Liver (tissue), 3 donors: ENCODE data around the gene PRMT5.

ENCODE experiments used
- EGR1 ChIP-seq, 2 donors: IDR thresholded peaks; 2 replicates each; pipeline ENCODE4 v1.6.1; 2016 to 2018; ENCODE audit warnings: antibody characterized with exemption in 2 of 2, low read depth in 2 of 2
- FOXA1 ChIP-seq: IDR thresholded peaks from 2 replicates; pipeline ENCODE4 v1.6.1; 2016; ENCODE audit warnings: antibody characterized with exemption
- GABPA ChIP-seq, 2 donors: IDR thresholded peaks in 1 of 2; conservative IDR thresholded peaks in 1 of 2; 2 replicates each; pipeline ENCODE4 v1.6.1; 2016; ENCODE audit warnings: antibody characterized with exemption in 2 of 2, mild to moderate bottlenecking in 1 of 2, moderate library complexity in 1 of 2
- JUND ChIP-seq, 2 donors: IDR thresholded peaks; 2 replicates each; pipeline ENCODE4 v1.6.1; 2016; ENCODE audit warnings: antibody characterized with exemption in 2 of 2
- NR2F2 ChIP-seq: IDR thresholded peaks from 2 replicates; pipeline ENCODE4 v1.6.1; 2016; ENCODE audit warnings: antibody characterized with exemption
- RAD21 ChIP-seq, 2 donors: IDR thresholded peaks; 2 replicates each; pipeline ENCODE4 v1.6.1; 2016; ENCODE audit warnings: antibody characterized with exemption in 2 of 2, mild to moderate bottlenecking in 2 of 2
- SP1 ChIP-seq: IDR thresholded peaks from 2 replicates; pipeline ENCODE4 v1.6.1; 2018; ENCODE audit warnings: antibody characterized with exemption, mild to moderate bottlenecking
- TAF1 ChIP-seq: conservative IDR thresholded peaks from 2 replicates; pipeline ENCODE4 v1.6.1; 2016; ENCODE audit warnings: antibody characterized with exemption, mild to moderate bottlenecking
- YY1 ChIP-seq: IDR thresholded peaks from 2 replicates; pipeline ENCODE4 v1.6.1; 2016; ENCODE audit warnings: antibody characterized with exemption, mild to moderate bottlenecking
- TF ChIP-seq, protein P1 (sequence below): fragments of 150-350 bp; IDR thresholded peaks from 2 replicates; pipeline ENCODE4 v1.5.1; 2017; ENCODE audit warnings: improper control_type of control experiment, low read depth, low read length; ENCODE audit not compliant: missing input control
- TF ChIP-seq, protein P2 (sequence below): IDR thresholded peaks from 2 replicates; pipeline ENCODE4 v1.6.1; 2016; ENCODE audit warnings: antibody characterized with exemption, mild to moderate bottlenecking
- TF ChIP-seq, protein P3 (sequence below): IDR thresholded peaks from 2 replicates; pipeline ENCODE4 v1.6.1; 2016; ENCODE audit warnings: antibody characterized with exemption
- donor health status: healthy.
- donor health status: healthy.

DNA sequence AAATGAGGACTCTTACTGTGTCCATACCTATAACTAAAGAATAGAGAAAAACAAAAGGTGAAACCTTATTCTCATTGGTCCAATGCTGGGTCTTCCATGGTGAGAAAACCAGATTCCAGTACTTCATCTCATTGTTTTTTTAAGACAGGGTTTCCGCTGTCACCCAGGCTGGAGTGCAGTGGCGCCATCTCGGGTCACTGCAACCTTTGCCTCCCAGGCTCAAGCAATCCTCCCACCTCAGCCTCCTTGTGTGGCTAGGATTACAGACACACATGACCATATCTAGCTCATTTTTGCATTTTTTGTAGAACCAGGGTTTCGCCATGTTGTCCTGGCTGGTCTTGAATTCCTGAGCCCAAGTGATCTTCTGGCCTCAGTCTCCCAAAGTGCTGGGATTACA, 23.5 kb downstream of the PRMT5 start:
- TF ChIP-seq EGR1 (IDR thresholded peaks at IDR 0.05; ENCODE audit: low read depth in 2 of 2), result no peak
- TF ChIP-seq, protein P1, sequence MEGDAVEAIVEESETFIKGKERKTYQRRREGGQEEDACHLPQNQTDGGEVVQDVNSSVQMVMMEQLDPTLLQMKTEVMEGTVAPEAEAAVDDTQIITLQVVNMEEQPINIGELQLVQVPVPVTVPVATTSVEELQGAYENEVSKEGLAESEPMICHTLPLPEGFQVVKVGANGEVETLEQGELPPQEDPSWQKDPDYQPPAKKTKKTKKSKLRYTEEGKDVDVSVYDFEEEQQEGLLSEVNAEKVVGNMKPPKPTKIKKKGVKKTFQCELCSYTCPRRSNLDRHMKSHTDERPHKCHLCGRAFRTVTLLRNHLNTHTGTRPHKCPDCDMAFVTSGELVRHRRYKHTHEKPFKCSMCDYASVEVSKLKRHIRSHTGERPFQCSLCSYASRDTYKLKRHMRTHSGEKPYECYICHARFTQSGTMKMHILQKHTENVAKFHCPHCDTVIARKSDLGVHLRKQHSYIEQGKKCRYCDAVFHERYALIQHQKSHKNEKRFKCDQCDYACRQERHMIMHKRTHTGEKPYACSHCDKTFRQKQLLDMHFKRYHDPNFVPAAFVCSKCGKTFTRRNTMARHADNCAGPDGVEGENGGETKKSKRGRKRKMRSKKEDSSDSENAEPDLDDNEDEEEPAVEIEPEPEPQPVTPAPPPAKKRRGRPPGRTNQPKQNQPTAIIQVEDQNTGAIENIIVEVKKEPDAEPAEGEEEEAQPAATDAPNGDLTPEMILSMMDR, result no peak
- TF ChIP-seq, protein P2, sequence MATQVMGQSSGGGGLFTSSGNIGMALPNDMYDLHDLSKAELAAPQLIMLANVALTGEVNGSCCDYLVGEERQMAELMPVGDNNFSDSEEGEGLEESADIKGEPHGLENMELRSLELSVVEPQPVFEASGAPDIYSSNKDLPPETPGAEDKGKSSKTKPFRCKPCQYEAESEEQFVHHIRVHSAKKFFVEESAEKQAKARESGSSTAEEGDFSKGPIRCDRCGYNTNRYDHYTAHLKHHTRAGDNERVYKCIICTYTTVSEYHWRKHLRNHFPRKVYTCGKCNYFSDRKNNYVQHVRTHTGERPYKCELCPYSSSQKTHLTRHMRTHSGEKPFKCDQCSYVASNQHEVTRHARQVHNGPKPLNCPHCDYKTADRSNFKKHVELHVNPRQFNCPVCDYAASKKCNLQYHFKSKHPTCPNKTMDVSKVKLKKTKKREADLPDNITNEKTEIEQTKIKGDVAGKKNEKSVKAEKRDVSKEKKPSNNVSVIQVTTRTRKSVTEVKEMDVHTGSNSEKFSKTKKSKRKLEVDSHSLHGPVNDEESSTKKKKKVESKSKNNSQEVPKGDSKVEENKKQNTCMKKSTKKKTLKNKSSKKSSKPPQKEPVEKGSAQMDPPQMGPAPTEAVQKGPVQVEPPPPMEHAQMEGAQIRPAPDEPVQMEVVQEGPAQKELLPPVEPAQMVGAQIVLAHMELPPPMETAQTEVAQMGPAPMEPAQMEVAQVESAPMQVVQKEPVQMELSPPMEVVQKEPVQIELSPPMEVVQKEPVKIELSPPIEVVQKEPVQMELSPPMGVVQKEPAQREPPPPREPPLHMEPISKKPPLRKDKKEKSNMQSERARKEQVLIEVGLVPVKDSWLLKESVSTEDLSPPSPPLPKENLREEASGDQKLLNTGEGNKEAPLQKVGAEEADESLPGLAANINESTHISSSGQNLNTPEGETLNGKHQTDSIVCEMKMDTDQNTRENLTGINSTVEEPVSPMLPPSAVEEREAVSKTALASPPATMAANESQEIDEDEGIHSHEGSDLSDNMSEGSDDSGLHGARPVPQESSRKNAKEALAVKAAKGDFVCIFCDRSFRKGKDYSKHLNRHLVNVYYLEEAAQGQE, result no peak
- no peak for TF ChIP-seq FOXA1
- TF ChIP-seq NR2F2, result no peak
- no peak for TF ChIP-seq GABPA (IDR thresholded peaks at IDR 0.05 in 1 of 2, conservative IDR thresholded peaks at IDR 0.05 in 1 of 2)
- TF ChIP-seq, protein P3, sequence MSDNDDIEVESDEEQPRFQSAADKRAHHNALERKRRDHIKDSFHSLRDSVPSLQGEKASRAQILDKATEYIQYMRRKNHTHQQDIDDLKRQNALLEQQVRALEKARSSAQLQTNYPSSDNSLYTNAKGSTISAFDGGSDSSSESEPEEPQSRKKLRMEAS, result no peak
- TF ChIP-seq JUND (IDR thresholded peaks at IDR 0.05), result no peak
- TF ChIP-seq TAF1, result no peak
- TF ChIP-seq RAD21 (IDR thresholded peaks at IDR 0.05), result no peak
- TF ChIP-seq YY1, result no peak
- TF ChIP-seq SP1, result no peak
